Right atrium auricular region (tissue), 2 donors: Measurements from ENCODE around the gene PPM1H. TPM values are rescaled to one million over a fixed set of nuclear protein-coding genes. Genes with fewer than 3 reads are reported as not detected.

Experiments
- DNase-seq: peaks from one replicate; pipeline ENCODE4 v3.0.0-alpha.2; 2019; ENCODE audit warnings: low spot score
- H3K27ac ChIP-seq, 2 donors: fragments of 200-600 bp; sonication (generic); 1 replicate in 1 of 2; 2 replicates in 1 of 2; pipeline ENCODE4 v1.5.1; 2016 to 2019
- H3K27me3 ChIP-seq, 2 donors: fragments of 200-600 bp; sonication (generic); one replicate each; pipeline versions ENCODE4 v1.5.1 to v1.6.0; 2017 to 2019
- H3K36me3 ChIP-seq: fragments of 200-600 bp; sonication (generic); one replicate; pipeline ENCODE4 v1.5.1; 2016
- H3K4me1 ChIP-seq, 2 donors: fragments of 200-600 bp; sonication (generic); one replicate each; pipeline versions ENCODE4 v1.5.1 to v1.6.0; 2017 to 2019
- H3K4me3 ChIP-seq, 2 donors: fragments of 200-600 bp; sonication (generic); 1 replicate in 1 of 2; 2 replicates in 1 of 2; pipeline ENCODE4 v1.5.1; 2017 to 2019; ENCODE audit warnings: mild to moderate bottlenecking in 1 of 2, moderate library complexity in 1 of 2
- H3K9me3 ChIP-seq, 2 donors: fragments of 200-600 bp; sonication (generic); one replicate each; pipeline ENCODE4 v1.5.1; 2019
- CTCF ChIP-seq, 2 donors: fragments of 200-600 bp; sonication (generic); IDR thresholded peaks; one replicate each; pipeline ENCODE4 v1.5.1; 2019; ENCODE audit warnings: antibody characterized with exemption in 2 of 2
- total RNA-seq, 2 donors: library from RNA; depleted of rRNA; stranded (reverse); fragments of >200 nt; gene quantifications; one replicate each; pipeline ENCODE4 v1.1.0, GENCODE V29; 2016

The PPM1H gene
- total RNA-seq, 2 donors from 2014 or later = 3.1 to 5.0 TPM

GRCh38 chr12:62806893-62807292 is 128.1 kb downstream of the PPM1H start:
- no peak for DNase-seq
- Histone ChIP-seq H3K27ac (no peak overlapping the region), H3K36me3 (no peaks in the 10 kb centered on the region)

GRCh38 chr12:62806244-62806836 is 128.6 kb downstream of the PPM1H start:
- no peaks in the 10 kb centered on the region for H3K4me1 ChIP-seq
- DNase-seq = no peak
- TF ChIP-seq CTCF (IDR thresholded peaks at IDR 0.05) = no peak
- H3K27ac ChIP-seq = no peak overlapping the region
- H3K9me3 ChIP-seq = no peaks in the 10 kb centered on the region
- no peaks in the 10 kb centered on the region for H3K27me3 ChIP-seq
- no peaks in the 10 kb centered on the region for H3K36me3 ChIP-seq
- H3K4me3 ChIP-seq = no peak overlapping the region

More at GRCh38 chr12:62806893-62807292, 128.1 kb downstream of the PPM1H start:
- Histone ChIP-seq H3K9me3 (no peaks in the 10 kb centered on the region), H3K27me3 (no peaks in the 10 kb centered on the region), H3K4me3 (no peak overlapping the region), H3K4me1 (no peaks in the 10 kb centered on the region)
- no peak for TF ChIP-seq CTCF (IDR thresholded peaks at IDR 0.05)

GRCh38 chr12:62805517-62805916 is 129.4 kb downstream of the PPM1H start:
- Histone ChIP-seq H3K27ac (no peak overlapping the region), H3K9me3 (no peaks in the 10 kb centered on the region), H3K4me3 (no peak overlapping the region), H3K4me1 (no peaks in the 10 kb centered on the region), H3K27me3 (no peaks in the 10 kb centered on the region), H3K36me3 (no peaks in the 10 kb centered on the region)
- TF ChIP-seq CTCF (IDR thresholded peaks at IDR 0.05) = no peak
- DNase-seq = no peak

GRCh38 chr12:62803756-62804155 is 131.2 kb downstream of the PPM1H start:
- Histone ChIP-seq H3K9me3 (no peaks in the 10 kb centered on the region), H3K4me1 (no peaks in the 10 kb centered on the region), H3K4me3 (no peak overlapping the region), H3K36me3 (no peaks in the 10 kb centered on the region), H3K27me3 (no peaks in the 10 kb centered on the region), H3K27ac (no peak overlapping the region)
- no peak for DNase-seq
- TF ChIP-seq CTCF (IDR thresholded peaks at IDR 0.05) = no peak

GRCh38 chr12:62802984-62803383 is 132.0 kb downstream of the PPM1H start:
- no peak for TF ChIP-seq CTCF (IDR thresholded peaks at IDR 0.05)
- no peak for DNase-seq
- no peaks in the 10 kb centered on the region for H3K4me1 ChIP-seq

GRCh38 chr12:62802321-62802720 is 132.6 kb downstream of the PPM1H start:
- TF ChIP-seq CTCF (IDR thresholded peaks at IDR 0.05) = no peak
- DNase-seq = no peak
- Histone ChIP-seq H3K4me3 (no peak overlapping the region), H3K9me3 (no peaks in the 10 kb centered on the region), H3K4me1 (no peaks in the 10 kb centered on the region), H3K36me3 (no peaks in the 10 kb centered on the region), H3K27me3 (no peaks in the 10 kb centered on the region), H3K27ac (no peak overlapping the region)

More at GRCh38 chr12:62802984-62803383, 132.0 kb downstream of the PPM1H start:
- Histone ChIP-seq H3K27me3 (no peaks in the 10 kb centered on the region), H3K4me3 (no peak overlapping the region), H3K9me3 (no peaks in the 10 kb centered on the region), H3K36me3 (no peaks in the 10 kb centered on the region), H3K27ac (no peak overlapping the region)
